GM15510 (cell line): ENCODE data around the gene PEX10.

Experiments used
- POLR2A ChIP-seq: IDR thresholded peaks from 3 replicates; pipeline ENCODE4 v1.6.1; 2011; ENCODE audit warnings: borderline replicate concordance; ENCODE audit not compliant: insufficient read length; ENCODE audit errors: extremely low read depth

PEX10 gene

GRCh38 chr1:2391041-2391930, 21.1 kb downstream of the PEX10 start, which contains the start of the genes MORN1 and RER1:
TSS of gene MORN1 (minus strand) at chr1:2391554. CDS start at chr1:2391533, 21 bp downstream.
TSS of gene RER1 (plus strand) at chr1:2391841. CDS start at chr1:2395791, 3,950 bp downstream.
- TF ChIP-seq POLR2A, result peak; percentile 84

- no peak for TF ChIP-seq POLR2A
Observed at GRCh38 chr1:2389644-2390043, 22.7 kb downstream of the PEX10 start.

DNA sequence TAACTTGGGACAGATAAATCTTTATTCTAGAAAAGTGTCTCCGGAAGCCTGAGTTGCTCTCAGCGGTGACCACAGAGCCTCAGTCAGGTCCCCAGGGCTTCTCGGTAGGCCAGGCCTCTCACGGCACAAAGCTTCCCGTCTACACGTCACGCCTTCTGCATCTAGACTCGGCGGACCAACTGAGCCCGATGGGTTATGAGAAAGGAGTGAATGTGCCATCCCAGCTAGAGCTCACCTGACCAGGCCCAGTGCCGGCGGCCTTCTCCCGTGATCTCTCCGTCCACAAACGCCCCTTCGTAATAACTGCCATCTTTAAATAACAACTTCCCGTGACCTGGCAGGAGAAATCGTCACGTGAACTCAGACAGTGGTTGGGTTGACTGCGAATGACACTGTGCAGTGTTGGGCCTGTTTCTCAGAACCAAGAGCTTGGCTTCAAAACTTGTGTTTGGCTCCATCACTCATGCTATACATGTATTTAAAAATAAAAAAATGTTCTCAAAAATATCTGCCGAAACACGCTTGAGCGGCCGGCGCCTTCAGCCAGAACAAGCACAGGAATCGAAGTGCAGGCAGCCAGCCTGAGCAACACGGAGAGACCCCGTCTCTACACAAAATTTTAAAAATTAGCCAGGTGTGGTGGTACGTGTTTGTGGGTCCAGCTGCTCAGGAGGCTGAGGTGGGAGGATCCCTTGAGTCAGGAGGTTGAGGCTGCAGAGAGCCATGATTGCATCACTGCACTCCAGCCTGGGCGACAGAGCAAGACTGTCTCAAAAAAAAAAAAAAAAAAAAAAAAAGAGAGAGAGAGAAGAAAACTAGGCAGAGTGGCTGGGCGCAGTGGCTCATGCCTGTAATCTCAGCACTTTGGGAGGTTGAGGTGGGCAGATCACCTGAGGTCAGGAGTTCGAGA, 24.1 kb downstream of the PEX10 start:
- peak; percentile 30 for TF ChIP-seq POLR2A

DNA sequence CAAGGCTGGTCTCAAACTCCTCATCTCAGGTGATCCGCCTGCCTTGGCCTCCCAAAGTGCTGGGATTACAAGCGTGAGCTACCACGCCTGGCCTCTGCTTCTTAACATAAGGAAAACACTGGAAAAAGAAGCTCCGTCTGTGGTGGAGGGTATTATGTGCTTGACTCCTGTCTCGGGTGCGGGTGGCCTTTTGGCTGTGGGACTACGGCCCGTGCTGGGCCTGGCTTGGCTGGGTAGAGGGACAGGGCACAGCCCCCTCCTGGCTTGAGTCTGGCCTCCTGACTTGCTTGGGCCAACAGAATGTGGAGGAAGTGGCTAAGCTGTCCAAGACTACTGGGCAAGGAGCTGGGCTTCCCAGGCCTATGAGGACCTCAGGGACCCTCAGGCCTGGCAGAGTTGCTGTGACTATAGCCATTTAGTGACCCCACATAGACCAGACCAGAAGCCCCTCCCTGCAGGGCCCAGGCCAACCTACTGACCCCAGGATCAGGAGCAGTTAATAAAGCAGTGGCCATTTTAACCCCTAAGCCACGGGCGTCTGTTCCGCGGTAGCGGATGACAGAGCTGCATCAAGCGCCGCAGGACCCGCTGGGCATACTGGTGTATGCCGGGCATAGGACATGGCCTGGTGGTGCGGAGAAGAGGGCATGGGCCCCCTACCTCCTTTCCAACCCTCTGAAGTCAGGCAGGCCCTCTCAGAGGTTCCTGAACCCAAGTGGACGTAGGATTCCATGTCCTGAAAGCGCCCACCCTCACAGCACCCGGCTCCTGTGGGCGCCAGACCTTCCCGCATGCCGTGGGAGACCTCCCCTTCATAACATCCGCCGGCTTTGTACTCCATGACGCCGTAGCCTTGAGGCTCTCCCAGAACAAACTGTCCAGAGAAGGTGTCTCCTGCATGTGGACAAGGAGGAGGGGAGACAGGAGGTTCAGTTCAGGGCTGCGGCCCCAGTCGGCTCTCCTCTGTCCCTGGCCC, 25.4 kb downstream of the PEX10 start:
- no peak for TF ChIP-seq POLR2A

- no peak for TF ChIP-seq POLR2A
Observed at GRCh38 chr1:2385606-2386280, 26.6 kb downstream of the PEX10 start.

DNA sequence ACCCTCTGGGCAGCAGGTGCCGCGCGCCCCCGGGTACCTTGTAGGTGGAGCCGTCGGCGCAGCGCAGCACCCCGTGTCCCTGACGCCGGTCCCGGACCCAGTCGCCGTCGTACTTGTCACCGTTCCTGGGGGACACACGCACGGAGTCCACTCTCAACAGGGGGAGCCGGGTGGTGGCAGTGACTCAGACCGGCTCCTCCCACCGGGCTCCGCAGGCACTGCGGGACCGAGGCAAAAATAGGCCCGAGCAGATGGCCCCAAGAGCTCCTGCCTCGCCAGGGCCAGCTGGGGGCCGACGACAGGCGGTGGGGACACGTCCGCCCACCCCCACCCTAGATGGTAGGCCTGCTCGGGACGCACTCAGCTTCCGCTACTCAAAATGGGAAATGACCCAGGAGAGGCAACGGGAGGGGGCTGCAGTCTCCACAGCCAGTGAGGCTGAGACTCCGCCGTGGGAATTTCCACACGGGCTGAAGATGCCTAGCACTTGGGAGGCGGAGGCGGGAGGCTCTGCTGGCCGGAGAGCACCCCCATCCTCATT, 27.4 kb downstream of the PEX10 start:
- no peak for TF ChIP-seq POLR2A

DNA sequence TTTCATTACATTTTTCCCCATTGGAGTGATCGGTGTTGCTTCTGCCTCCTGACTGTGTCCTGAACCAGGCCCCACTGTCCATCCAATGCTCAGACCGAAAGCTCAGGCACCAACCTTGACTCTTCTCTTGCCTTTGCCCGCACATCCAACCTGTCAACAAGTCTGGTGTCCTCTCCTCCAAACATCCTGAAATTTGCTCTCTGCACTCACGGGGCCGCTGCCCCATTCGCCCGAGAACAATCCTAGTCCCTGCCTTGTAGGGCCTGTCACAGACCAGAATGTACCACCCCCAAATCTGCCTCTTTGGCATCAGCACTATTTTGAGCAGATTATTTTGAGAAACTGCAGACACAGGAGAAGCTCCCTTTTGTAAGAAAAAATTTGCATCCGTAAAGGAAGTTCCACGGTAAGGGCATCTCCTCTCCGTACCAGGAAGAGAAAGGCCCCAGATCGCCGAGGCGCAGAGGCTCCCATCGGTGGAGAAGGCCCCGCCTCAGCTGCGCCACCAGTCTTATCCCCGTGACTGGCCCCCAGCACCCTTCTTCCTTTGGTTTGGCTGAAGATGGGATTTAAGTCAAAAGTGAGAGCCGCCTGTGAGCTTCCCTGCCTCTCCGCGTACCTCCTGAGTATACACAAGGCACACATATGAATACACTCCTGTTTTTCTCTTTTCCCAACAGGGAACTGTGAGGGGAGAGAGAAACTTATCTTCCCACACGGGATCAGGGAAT, 28.1 kb downstream of the PEX10 start:
- TF ChIP-seq POLR2A, result no peak

- no peak for TF ChIP-seq POLR2A
Observed at GRCh38 chr1:2383576-2383975, 28.8 kb downstream of the PEX10 start.

GRCh38 chr1:2382621-2383361, 29.6 kb downstream of the PEX10 start:
- TF ChIP-seq POLR2A, result no peak

DNA sequence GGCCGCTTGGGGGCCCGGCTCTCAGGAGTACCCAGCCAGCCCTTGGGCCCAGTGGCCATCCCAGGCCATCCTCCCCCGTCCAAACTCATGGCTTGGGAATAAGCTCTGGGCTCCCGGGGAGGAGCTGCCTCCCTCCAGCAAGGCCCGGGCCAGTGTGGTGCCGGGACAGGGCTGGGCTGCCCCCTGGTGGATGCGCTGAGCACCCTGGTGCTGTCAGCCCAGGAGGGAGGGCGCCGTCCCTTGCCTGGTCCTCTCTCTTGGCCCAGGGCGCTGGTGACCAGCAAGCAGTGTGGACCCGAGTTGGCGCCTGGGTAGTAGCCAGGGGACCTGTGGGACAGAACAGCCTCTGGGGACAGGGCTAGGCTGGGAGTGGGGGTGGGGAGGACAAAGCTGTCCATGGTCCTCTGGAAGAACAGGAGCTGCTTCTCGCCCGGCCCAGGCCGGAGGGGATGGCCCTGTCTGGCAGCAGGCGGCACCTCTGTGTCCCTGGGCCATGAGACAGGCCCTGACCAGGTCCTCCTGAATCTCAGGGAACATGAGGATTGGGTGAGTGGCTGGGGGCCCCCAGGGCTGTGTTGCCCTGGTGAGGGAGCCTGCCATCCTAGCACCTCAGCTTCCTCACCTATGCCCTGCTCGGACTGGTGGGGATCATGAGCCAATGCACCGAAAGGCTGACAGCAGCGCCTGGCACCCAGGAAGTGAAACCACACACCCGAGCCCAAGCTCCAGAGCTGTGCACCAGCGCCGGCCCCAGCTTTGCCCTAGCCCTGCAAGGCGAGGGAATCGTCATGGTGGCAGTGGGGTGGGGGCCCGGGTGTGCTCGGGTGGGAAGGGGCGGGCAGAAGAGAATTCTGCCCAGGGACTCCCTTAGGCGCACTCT, 30.4 kb downstream of the PEX10 start:
- TF ChIP-seq POLR2A, result no peak
